ENCODE results near the gene MRC1.

The MRC1 gene

DNA sequence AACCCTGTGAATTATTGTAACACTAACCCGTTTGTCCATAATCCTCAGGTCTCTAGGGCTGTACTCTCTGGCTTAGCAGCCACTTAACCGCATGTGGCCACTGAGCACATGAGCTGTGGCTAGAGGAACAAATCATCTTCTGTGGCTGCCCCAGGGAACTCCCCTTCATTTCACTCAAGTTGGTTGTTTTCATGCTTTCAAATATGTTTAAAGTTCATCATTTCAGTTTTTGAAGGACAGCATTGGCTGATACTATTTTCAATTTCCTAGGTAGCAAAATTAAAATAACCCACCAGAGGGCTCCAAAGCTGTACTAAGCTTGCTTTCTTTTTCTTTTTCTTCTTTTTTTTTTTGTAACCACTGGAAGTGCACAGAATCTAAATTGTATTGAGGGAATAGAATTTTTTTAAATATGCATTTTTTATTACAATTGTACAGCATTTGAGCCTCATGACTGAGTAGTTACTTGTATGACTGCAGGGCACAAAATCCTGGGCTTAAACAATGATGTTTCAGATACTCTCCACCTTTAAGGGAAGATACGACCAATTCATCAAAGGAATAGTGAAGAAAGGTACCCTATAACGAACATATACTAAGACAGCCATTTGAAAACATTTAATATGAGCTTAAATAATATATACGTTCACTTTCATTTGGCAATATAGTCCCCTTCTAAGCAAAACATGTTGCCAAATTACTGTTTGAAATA is 38.6 kb downstream of the MRC1 start:
- DNase-seq: peak; percentile 22

DNA sequence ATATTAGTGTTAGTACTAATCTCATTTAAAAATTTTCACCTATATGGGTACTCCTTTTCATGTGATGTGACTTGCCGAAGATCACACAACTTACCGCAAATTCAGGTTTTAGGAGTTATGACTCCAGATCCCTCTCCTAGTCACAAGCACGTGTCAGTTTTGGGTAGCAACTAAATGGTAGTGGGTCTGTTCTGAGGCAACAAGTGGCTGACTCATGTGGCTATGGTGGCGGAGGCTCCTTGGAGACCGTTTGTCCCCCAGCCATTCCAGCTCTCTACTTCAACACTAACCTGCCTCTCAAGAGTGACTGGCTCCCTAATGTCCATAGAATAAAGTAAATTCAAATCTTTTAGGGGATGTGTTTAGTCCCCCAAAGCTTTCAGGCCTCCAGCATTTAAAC is 39.5 kb downstream of the MRC1 start:
- no peak for DNase-seq

DNA sequence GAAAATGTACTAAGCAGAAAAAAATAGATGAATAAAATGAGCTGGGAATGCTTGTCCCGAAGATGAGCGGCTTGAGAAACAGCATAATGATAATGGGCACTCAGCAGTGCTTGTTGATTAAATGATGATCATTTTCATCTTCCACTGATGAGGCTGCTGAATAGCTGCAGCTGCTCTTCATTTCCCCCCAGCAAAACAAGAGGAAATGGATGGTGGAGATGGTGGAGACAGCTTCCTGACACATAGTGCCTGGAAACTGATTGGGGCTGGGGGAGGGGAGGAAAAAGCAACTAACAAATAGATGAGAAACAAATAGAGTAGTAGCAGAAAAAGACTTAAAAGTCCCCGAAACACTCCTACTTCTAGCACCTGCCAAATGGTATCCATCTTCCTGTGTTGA is 41.4 kb downstream of the MRC1 start:
- no peak for DNase-seq

DNA sequence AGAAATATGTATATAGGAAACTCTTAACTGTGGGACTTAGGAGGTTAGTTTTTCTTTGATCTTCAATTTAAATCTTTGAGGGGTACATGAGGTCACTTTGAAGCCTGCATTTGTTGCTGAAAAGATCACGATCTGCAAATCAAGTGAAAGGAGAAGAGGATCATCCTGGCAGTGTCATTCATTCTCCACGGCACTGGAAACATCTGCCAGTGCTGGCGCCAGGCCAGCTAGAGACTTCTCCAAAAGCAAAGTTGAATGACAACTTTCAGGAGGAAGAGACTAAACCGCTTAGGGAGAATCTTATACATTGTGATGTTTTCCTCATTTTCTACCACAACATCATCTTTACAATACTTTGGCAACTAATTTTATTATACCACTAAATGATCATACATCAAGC is 42.5 kb downstream of the MRC1 start:
- DNase-seq: no peak

DNA sequence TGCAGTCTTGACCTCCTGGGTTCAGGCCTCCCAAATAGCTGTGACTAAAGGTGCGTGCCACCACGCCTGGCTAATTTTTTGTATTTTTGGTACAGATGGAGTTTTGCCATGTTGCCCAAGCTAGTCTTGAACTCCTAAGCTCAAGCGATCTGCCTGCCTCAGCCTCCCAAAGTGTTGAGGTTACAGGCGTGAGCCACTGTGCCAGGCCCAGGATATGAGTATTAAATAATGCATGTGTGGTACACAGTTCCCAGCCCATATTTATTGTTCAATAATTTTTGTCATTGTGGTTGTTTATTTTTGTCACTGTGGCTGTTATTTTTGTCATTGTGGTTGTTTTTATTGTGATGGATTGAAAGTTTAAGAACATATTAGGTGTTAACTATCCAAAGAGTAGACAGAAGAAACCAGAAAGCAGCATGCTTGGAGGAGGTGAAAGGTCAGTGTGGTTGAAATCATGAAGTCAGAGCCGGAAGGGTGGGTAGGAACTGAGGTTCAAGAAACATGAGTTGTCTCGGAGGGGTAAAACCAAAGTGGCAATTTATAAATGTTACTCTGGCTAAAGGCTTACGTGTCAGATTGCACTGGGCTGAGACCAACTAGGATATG is 45.0 kb downstream of the MRC1 start:
- no peak for DNase-seq

DNA sequence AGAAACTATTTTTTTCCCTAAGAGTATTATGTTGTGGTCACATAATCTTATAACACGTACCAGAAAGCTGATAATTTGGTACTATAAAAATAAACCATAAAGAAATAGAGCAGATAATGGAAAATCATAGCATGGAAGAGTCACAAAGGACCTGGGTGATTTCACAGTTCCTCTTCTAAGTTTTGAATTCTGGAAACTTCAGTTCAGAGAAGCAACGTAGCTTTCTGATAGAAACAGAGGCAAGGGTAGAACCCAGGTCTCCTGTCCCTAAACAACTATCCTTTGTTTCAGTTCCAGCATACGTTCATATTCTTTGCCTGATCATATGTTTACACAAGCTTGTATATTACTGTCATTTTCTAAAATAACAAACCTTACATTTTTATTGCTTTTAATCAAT is 47.9 kb downstream of the MRC1 start:
- no peak for DNase-seq

DNA sequence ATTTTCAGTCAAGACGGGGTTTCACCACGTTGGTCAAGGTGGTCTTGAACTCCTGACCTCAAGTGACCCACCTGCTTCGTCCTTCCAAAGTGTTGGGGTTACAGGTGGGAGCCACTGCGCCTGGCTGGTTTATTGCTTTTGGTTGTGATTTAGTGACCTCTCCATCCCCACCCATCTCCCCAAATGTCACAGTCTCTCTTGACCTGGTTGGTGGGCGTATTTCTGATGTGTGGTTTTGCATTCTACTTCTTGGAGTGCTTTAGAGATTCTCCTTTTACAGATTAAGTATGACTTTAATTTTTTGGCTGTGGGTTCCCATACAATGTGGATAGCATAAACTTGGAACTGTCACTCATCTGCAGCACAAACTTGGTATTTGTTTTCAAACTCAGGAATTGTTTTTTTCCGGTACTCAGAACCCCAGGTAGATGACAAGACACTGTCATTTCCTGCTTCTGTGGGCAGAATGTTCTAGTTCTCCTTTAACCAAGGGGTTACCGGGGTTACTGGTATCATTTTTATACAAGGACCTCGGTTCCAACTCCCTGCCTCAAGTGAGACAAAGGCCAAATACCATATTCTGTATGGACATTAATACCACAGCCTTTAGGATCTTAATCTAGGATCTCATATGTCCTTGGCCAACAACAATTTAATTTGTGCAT is 50.5 kb downstream of the MRC1 start:
- no peak for DNase-seq

DNA sequence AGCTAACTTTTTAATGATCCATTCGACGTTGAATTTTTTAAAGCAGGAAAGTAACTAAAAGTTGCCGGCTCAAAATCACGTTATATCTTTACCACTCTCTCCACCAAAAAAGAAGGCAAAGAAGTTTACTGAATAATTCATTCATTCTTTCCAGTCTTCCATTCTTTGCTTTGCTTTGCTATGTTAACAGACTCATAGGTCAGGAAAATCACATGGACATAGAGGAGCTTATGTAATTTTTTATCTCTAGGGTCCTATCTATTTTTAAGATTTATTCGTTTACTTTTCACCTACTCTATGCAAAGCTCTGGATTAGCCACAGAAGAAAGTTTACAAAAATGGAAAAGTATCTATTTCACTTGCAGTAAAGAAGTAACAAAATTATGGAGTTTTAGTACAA is 52.6 kb downstream of the MRC1 start:
- no peak for DNase-seq

DNA sequence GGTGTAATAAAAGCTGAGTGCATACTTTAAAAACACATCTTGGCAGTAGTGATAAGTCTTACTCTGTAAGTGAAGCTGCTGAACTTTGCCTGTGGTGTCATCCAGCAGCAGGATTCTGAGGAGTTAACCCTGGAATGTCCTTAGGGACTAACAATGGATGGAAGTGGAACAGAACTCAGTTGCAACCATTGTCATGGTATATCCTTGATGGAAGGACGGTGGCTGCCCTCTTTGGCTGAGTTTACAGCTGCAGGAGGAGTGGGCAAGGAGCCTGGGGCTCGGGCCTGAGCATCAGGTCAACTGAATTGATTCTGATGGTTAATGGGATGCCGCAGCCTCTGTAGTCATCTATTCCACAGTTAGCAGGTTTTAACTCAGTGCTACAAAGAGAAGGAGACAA is 56.2 kb downstream of the MRC1 start:
- no peak for DNase-seq

DNA sequence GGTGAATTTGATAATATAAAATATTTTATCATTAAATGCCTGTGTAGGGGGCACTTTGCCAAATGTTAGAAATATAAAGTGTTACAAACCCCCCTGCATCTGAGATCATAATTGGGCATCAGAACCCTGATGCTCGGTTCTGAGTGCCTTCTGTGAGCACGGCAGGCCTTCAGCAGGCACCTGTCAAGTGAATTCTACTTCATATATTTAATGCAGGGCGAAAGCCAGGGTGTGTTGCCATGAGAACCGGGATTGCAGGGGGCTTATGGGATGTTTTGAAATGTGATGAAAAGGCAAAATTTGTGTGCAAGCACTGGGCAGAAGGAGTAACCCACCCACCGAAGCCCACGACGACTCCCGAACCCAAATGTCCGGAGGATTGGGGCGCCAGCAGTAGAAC is 57.2 kb downstream of the MRC1 start:
- DNase-seq: no peak

DNA sequence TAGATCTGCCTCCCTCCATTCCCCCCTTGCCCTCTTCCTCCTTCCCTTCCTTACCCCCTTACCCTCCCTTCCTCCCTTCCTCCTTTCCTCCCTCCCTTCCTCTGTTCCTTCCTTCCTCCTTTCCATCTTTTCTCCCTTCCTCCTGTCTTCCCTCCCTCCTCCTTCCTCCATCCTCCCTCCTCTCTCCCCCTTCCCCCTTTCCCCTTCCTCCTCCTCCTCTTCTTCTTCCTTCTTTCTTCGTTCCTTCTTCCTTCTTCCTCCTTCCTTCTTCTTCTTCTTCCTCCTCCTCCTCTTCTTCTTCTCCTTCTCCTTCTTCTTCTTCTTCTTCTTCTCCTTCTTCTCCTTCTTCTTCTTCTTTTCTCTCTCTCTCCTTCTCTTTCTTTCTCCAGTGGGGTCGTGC is 57.9 kb downstream of the MRC1 start:
- no peak for DNase-seq

DNA sequence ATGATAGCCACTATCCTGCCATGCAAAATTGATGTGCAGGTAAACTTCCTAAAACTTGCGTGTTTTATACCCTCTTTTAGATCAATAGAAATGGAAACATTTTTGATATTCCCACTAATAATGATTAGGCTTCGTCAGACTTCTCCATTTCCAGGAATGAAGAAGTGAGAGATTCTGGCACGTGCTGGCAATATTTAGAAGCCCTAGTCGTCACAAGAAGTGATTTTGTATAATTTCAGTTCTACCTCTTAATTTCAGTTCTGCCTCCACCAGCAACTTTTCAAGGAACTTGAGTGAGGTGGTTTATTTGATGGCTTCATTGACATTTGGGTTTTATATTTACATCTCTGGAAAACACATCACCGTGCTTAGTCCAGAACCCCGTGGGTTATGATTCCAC is 61.9 kb downstream of the MRC1 start:
- DNase-seq: no peak

DNA sequence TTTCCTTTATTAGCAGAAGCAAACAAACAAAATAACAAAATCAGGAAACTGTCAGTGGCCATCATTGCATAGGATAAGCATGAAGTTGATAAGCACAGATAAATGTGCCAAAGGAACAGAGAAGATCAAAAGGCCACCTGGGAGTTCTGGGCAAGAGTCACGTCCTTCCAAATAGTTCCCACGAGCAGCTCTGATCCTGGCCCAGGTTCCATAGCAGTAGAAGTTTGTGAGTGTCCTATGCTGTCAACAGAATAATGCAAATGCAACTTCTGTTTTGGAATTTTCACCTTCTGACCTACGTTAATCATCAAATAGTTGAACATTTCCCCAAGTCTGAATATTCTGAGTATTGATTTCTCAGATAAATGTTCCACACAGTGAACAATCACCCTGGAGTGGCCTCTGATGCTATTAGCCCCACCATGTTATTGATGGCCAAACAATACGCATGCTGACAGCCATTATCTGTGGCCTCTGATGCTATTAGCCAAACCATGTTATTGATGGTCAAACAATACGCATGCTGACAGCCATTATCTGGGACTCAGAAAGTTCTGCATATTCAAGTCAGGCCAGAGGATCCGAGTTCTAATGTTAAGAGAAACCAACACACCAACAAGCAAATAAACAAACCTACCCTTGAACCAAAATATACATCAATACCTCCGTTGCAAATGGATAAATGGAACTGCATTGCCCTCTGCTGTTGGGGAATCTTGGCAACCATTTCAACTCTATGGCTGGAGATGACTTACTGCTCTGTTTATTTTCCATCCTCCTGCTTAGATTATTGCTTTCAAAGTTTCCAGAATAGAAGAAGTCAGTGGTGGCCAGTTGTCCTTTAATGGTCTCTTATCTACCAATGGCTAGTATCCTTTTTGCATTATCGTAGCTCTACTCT is 63.3 kb downstream of the MRC1 start:
- DNase-seq: no peak

DNA sequence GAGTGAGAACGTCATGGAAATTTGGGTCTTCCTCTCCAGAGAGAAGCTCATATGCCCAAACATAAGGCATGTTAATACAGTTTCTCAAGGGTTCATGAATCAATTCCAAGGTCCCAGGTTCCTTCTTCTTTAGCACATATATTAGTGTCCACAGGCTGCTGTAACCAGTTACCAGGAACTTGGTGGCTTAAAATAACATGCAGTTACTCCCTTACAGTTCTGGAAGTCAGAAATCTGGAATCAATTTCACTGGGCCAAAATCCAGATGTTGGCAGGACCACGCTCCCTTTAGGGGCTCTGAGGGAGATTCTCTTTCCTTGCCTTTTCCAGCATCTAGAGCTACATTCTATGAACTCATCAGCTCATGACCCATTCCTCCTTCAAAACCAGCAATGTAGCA is 64.8 kb downstream of the MRC1 start:
- DNase-seq: no peak

DNA sequence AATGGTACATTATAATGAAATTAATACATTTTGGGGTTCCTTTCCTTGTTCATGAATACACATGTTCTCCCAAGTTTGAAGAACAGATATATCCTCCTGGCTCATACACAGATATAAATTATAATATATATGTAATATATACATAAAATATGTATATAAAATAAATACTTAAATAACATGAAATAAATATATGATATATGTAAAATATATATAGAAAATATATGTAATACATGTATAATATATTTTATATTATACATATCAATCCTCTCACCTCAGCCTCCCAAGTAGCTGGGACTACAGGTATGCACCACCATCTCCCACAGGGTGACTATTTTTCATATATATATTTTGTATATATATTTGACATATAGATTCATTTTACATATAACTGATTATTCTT is 68.0 kb downstream of the MRC1 start:
- no peak for DNase-seq

DNA sequence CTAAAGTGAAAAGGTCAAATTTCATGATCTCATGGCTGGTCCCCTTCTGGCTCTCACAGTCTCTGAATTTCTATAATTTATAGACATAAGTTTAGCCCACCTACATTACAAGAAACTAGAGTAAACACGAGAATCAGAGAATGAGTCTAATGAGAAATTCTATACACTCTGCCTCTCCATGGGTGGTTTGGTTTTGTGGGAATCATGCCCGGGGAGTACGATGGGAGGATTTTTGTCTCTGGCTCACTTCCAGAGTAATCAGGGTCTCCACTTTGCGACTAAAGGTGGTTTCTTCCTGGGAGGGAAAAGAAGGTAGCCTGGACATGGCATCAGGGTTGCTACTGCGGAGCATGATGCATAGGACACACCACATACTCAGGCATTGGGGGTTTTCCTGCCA is 69.7 kb downstream of the MRC1 start:
- DNase-seq: no peak

DNA sequence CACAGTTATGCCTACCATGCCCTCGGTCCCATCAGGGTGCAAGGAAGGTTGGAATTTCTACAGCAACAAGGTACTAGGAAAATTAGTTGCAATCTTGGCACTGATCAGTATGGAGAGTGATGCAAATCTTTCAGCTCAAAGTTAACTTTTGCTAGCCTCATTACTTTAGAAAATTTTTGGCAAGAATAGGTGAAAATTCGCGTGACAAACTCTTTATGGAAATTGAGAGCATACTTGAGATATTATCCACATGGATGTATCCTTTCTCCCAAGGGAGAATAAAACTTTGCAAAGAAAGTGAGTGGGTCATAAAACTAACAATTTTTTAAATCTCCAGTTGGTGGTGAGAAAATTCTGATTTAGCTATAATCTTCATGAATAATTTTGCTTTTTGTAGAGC is 71.5 kb downstream of the MRC1 start:
- DNase-seq: no peak

DNA sequence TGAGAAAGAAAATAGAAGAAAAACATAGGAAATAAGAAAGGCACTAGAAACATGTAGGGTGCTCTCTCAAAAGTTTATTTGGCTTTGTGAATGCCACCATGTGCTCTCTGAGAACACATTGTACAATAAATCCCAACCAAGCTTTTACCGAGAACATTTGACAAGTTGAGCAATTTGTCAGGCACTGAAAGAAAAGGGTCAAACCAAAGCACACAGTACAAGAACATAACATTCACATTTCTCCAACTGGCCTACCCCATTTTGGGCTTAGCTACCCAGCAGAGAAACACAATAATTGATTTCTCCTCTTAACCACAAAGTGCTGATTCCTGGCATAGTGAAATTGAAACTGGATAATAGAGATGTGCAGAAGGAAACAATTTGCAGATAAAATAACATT is 73.4 kb downstream of the MRC1 start:
- no peak for DNase-seq

DNA sequence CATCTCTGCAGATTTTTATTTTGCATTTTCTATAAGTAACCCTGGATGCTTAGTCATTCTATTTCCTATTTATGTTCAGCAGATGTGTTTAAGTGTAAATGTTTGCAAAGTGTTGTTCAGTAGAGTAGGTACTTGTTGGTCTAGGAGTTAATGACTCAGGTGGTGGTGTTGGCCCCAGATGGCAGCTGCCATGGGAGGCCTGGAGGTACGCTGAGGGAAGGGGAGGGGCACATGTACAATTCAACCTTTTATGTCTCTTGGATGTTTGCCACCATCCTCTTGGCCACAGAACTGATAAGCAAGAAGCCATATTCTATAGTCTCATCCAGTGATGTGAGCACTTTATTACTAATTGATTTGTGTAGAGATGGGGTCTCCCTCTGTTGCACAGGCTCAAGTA is 74.5 kb downstream of the MRC1 start:
- no peak for DNase-seq

DNA sequence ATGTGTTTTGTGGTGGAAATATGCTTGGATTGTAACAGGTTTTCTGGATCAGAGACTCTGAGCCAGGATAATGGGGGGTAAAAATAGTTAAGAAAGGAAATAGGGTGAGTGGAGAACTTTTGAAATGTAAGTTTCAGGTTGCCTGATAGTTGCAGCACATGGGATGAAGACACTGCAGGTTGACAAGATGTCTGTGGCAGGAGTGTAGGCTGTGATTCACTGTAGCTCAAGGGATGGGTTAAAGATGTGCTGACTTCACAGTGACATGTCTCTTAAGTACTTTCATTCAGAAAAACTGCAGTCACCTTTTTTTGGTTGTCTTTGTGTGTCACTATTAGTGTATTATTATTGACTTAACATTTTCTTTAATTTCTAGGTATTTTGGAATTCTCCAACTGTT is 79.0 kb downstream of the MRC1 start:
- no peak for DNase-seq

DNA sequence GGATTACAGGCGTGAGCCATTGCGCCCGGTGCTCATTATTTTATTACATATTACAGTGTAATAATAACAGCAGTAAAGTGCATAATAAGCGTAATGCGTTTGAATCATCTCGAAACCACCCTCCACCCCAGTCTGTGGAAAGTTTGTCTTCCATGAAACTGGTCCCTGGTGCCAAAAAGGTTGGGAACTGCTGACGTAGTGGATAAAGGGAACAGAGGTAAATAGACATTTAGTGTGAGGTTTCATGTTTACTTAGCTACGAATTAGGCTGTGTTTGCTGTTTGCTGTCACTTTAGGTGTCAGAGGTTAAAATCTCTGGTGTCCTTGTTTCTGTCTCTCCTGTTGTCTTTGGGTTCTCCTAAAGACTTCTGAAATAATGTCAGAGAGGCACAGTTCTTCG is 82.3 kb downstream of the MRC1 start:
- no peak for DNase-seq

DNA sequence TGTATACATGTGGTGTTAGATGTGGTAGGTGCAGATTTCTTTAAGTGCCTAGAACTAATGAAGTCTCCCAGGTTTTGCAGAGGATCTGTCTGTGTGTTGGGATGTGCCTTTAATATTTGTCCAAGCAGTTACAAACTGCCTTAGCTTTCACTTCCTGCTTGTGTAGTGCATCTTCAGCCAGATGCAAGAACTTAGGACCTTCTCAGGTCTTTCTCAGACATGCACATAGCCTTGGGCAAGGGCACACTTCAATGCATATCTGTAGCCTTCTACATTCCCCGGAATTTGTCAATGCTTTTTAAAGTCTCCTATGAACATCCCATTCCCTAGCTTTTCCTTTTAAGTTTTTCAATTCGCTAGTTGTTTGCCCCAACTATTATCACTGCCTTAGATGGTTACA is 95.4 kb downstream of the MRC1 start:
- DNase-seq: no peak

DNA sequence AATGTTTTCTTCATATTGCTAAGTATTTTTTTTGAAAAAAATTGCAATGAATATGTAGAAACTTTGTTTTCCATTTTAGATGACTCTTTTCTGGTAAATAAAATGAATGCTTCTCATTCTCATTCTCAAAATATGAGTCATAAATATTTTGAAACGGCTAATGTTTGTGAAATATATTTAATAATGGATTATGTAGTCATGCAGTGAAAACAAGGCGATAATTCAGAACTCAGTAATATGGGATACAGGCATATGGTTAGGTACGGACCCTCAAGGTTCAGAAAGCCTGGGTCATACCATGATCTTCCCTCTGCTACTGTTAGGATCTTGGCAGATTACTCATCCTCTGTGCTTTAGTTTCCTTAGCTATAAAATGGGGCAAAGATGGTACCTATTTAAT is 96.3 kb downstream of the MRC1 start:
- DNase-seq: no peak
